HUES6 (cell line): ENCODE data around the gene TMEM41B.

Experiments
- H3K27ac ChIP-seq: 2 replicates; pipeline ENCODE4 v1.7.0; 2013; ENCODE audit warnings: low read depth, mild to moderate bottlenecking, low read length, inconsistent platforms
- H3K27me3 ChIP-seq: 2 replicates; pipeline ENCODE4 v1.6.1; 2013; ENCODE audit warnings: low read length; ENCODE audit not compliant: control insufficient read depth, insufficient read depth
- H3K36me3 ChIP-seq: 2 replicates; pipeline ENCODE4 v1.6.1; 2013; ENCODE audit warnings: low read length; ENCODE audit not compliant: control insufficient read depth, insufficient read depth
- H3K4me1 ChIP-seq: 2 replicates; pipeline ENCODE4 v1.6.1; 2013; ENCODE audit warnings: low read length; ENCODE audit not compliant: control insufficient read depth, insufficient read depth
- H3K4me3 ChIP-seq: 2 replicates; pipeline ENCODE4 v1.5.1; 2013; ENCODE audit warnings: low read depth, low read length
- H3K9ac ChIP-seq: one replicate; pipeline ENCODE4 v1.6.1; 2013; ENCODE audit warnings: mild to moderate bottlenecking, low read length
- H3K9me3 ChIP-seq: 2 replicates; pipeline ENCODE4 v1.6.1; 2013; ENCODE audit warnings: low read depth, low read length; ENCODE audit not compliant: control insufficient read depth, insufficient read depth

Gene TMEM41B

DNA sequence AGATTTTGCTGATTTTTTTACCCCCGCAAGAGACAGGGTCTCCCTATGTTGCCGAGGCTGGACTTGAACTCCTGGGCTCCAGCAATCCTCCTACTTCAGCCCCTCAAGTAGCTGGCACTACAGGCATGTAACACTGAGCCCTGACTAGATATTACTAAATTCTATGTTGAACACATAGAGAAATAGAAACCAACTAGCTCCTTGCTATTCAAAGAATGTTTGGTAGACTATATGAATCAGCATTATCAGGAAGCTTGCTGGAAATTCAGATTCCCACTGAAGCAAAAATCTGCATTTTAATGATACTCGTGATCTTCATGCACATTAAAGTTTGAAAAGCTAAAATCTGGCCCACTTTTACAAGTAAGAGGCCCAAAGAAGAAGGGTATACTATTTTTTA, 11.9 kb downstream of the TMEM41B start:
- Histone ChIP-seq H3K4me1 (0 out of 2 replicates have a peak, but pooled peaks cover 4% of the 10 kb centered on the region), H3K36me3 (peaks cover 9% of the 10 kb centered on the region), H3K9me3 (no peaks in the 10 kb centered on the region), H3K27ac (no peak overlapping the region), H3K9ac (no peak overlapping the region), H3K4me3 (no peak overlapping the region), H3K27me3 (no peaks in the 10 kb centered on the region)

- H3K4me3 ChIP-seq = no peak overlapping the region
- H3K9me3 ChIP-seq = no peaks in the 10 kb centered on the region
- no peaks in the 10 kb centered on the region for H3K27me3 ChIP-seq
- H3K27ac ChIP-seq = no peak overlapping the region
- 0 out of 2 replicates have a peak, but pooled peaks cover 4% of the 10 kb centered on the region for H3K4me1 ChIP-seq
- no peak overlapping the region for H3K9ac ChIP-seq
- peaks cover 11% of the 10 kb centered on the region for H3K36me3 ChIP-seq
These were observed 12.7 kb downstream of the TMEM41B start for GRCh38 chr11:9301720-9302119.

DNA sequence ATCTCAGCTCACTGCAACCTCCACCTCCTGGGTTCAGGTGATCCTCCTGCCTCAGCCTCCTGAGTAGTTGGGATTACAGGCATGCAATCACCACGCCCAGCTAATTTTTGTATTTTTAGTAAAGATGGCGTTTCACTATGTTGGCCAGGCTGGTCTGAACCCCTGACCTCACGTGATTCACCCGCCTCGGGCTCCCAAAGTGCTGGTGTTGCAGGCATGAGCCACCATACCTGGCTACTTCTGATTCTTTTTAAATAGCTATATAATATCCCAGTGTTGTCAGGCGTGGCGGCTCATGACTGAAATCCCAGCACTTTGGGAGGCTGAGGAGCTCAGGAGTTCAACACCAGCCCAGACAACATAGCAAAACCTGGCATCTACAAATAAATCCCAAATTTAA, 20.7 kb downstream of the TMEM41B start:
- Histone ChIP-seq H3K9me3 (no peaks in the 10 kb centered on the region), H3K9ac (no peak overlapping the region), H3K27ac (no peak overlapping the region), H3K36me3 (peaks cover 59% of the 10 kb centered on the region), H3K4me1 (no peaks in the 10 kb centered on the region), H3K27me3 (no peaks in the 10 kb centered on the region), H3K4me3 (no peak overlapping the region)

DNA sequence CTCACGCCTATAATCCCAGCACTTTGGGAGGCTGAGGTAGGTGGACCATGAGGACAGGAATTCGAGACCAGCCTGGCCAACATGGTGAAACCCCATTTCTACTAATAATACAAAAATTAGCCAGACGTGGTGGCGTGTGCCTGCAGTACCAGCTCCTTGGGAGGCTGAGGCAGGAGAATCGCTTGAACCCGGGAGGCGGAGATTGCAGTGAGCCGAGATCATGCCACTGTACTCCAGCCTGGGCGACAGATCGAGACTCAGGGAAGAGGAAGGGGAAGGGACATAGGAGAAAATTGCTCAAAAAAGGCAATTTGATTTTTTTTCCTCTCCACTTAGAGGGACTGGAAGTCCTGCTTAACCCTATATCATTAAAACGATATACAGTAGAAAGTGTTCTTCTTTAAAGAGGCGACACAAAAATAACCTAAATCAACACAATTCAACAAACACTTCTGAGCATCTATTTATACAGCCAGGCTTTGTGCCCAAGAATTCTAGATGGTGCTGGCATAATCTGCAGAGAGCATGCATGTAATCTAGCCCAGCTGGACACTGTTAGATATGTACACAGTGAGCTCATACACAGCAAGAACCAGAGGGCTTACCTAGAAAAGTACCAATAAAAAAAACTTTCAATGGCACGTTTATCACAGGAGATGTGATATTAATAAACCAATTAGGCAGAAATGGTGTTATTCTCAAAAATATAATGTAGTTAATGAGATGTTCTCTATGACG, 28.4 kb downstream of the TMEM41B start:
- H3K27ac ChIP-seq = no peak overlapping the region
- no peaks in the 10 kb centered on the region for H3K9me3 ChIP-seq
- no peaks in the 10 kb centered on the region for H3K4me1 ChIP-seq
- no peaks in the 10 kb centered on the region for H3K27me3 ChIP-seq
- H3K36me3 ChIP-seq = peaks cover 64% of the 10 kb centered on the region
- H3K9ac ChIP-seq = no peak overlapping the region
- no peak overlapping the region for H3K4me3 ChIP-seq

DNA sequence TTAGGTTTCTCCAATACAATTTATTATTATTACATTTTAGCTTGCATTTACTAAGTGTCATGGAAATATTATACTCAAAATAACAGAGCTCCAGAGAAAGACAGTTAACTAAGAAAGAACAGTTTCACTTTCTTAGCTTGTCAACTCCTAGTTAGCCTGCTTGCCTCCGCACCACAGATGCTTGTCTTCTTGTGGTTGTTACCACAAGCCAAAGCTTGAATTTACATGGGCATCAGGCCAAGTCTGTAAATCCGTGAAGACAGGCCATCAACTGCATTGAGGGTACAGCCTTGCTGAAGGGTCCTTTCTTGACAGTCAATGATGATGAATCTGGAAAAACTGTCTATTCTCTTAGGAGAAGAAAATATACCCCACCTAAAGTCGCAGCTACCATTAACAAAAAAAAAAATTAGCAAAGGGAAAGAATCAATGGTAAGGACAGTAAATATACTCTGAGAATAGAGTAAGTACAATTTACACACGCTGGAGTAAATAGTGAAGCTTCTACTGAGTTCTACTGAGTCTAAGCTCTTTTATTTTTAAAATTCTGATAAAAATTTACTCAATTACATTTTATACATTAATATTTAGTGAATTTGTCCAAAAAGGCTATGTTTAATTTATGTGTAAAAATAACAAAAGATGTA, 33.6 kb downstream of the TMEM41B start:
- Histone ChIP-seq H3K9ac (no peak overlapping the region), H3K9me3 (no peaks in the 10 kb centered on the region), H3K27ac (no peak overlapping the region), H3K4me1 (no peaks in the 10 kb centered on the region), H3K4me3 (no peak overlapping the region), H3K27me3 (no peaks in the 10 kb centered on the region), H3K36me3 (peaks cover 48% of the 10 kb centered on the region)

- Histone ChIP-seq H3K9me3 (no peaks in the 10 kb centered on the region), H3K36me3 (peaks cover 24% of the 10 kb centered on the region), H3K27me3 (no peaks in the 10 kb centered on the region), H3K4me1 (no peaks in the 10 kb centered on the region), H3K9ac (no peak overlapping the region), H3K4me3 (no peak overlapping the region), H3K27ac (no peak overlapping the region)
These were observed 37.2 kb downstream of the TMEM41B start for GRCh38 chr11:9277176-9277575.

GRCh38 chr11:9276571-9276970, 37.8 kb downstream of the TMEM41B start:
- Histone ChIP-seq H3K27me3 (no peaks in the 10 kb centered on the region), H3K27ac (no peak overlapping the region), H3K4me1 (no peaks in the 10 kb centered on the region), H3K36me3 (peaks cover 19% of the 10 kb centered on the region), H3K9ac (no peak overlapping the region), H3K4me3 (no peak overlapping the region), H3K9me3 (no peaks in the 10 kb centered on the region)

DNA sequence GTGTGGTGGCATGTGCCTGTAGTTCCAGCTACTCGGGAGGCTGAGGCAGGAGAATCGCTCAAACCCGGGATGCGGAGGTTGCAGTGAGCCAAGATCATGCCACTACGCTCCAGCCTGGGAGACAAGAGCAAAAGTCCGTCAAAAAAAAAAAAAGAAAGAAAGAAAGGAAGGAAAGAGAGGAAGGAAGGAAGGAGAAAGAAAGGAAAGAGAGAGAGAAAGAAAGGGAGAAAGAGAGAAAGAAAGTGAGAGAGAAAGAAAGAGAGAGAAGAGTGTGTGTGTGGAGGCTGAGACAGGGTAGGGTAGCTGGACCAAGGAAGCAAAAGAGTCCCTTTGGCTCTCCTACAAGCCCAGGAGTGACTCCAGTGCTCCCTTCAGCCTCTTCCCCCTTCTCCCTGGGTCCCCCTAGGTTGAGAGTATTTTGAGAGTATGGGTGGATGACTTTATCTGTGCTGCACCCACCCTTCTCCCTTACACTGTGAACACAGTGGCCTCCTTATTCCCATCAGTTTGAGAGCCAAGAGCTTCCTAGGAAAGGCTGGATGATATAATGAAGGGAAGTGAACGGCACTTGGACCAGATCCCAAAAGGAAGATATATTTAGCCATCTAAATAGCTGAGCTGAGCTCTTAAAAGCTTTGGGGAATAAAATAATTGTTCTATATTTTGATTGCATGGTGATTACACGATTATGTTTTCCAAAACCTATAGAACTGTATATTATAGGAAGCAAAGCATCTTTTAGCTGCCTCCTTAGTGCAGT, 39.7 kb downstream of the TMEM41B start:
- H3K4me1 ChIP-seq = no peaks in the 10 kb centered on the region
- no peak overlapping the region for H3K4me3 ChIP-seq
- no peaks in the 10 kb centered on the region; the same call in 1 of the 2 replicates for H3K36me3 ChIP-seq
- H3K27me3 ChIP-seq = no peaks in the 10 kb centered on the region
- no peak overlapping the region for H3K9ac ChIP-seq
- no peaks in the 10 kb centered on the region for H3K9me3 ChIP-seq
- H3K27ac ChIP-seq = no peak overlapping the region

DNA sequence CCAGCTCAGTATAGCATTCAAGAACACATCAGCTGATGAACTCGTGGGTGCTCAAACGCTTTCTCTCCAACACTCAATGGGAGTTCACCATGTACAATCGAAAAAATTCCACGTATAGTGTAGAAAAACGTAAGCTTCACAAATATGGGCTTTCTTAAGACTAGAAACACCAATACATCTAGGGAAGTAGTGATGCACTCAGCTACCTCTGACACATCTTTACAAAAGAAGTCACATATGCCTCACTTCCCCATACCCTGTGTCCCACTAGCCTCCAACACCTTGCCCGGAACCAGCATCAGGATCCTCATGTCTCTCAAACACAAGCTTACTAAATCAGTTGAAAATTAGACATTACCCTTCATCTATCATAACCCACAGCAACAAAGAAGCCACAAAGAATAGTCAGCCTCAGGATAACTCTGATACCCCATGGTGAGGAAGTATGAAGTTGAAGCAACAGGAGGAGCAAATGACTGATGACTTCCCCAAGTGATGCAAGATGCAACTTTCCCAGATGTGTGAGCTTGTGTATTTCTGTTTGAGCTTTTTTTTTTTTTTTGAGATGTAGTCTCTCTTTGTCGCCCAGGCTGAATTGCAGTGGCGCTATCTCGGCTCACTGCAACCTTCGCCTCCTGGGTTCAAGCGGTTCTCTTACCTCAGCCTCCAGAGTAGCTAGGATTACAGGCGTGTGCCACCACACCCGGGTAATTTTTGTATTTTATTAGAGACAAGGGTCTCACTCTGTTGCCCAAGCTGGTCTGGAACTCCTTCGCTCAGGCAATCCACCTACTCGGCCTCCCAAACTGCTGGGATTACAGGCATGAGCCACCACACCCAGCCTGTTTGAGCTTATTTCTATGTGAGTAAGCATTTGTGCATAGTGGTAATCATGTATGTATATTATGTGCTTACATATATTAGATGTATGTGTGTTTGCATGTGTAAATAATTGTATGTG, 40.7 kb downstream of the TMEM41B start:
- H3K27ac ChIP-seq = no peak overlapping the region
- H3K27me3 ChIP-seq = no peaks in the 10 kb centered on the region
- no peaks in the 10 kb centered on the region; the same call in 1 of the 2 replicates for H3K36me3 ChIP-seq
- H3K4me1 ChIP-seq = no peaks in the 10 kb centered on the region
- no peaks in the 10 kb centered on the region for H3K9me3 ChIP-seq
- H3K9ac ChIP-seq = no peak overlapping the region
- no peak overlapping the region for H3K4me3 ChIP-seq

- no peak overlapping the region for H3K27ac ChIP-seq
- H3K4me1 ChIP-seq = peaks cover 18% of the 10 kb centered on the region
- no peaks in the 10 kb centered on the region for H3K27me3 ChIP-seq
- H3K36me3 ChIP-seq = no peaks in the 10 kb centered on the region
- H3K9ac ChIP-seq = no peak overlapping the region
- H3K9me3 ChIP-seq = no peaks in the 10 kb centered on the region
- no peak overlapping the region for H3K4me3 ChIP-seq
These were observed 44.8 kb downstream of the TMEM41B start for GRCh38 chr11:9269492-9270013.
